GM12878 (cell line): ENCODE measurements around the gene CUL1.

Experiments used
- EP300 ChIP-seq, 2 experiments: fragments of 150-350 bp in 1 of 2; IDR thresholded peaks; 2 replicates each; pipeline ENCODE4 v1.6.1; 2011 to 2012; ENCODE audit warnings: low read depth in 2 of 2, low read length in 2 of 2, borderline replicate concordance in 1 of 2, improper control_type of control experiment in 1 of 2, inconsistent platforms in 1 of 2; ENCODE audit not compliant: control insufficient read depth in 1 of 2
- EZH2 ChIP-seq: IDR thresholded peaks from 2 replicates; pipeline ENCODE4 v1.6.1; 2012; ENCODE audit warnings: low read depth, mild to moderate bottlenecking, control low read depth, inconsistent platforms, low read length, borderline replicate concordance; ENCODE audit not compliant: control insufficient read depth
- FOS ChIP-seq: IDR thresholded peaks from 3 replicates; pipeline ENCODE4 v1.6.1; 2011; ENCODE audit warnings: borderline replicate concordance; ENCODE audit not compliant: insufficient read length; ENCODE audit errors: extremely low read depth
- POLR2A ChIP-seq: IDR thresholded peaks from 2 replicates; pipeline ENCODE4 v1.6.1; 2011; ENCODE audit warnings: low read depth, mild to moderate bottlenecking, low read length
- REST ChIP-seq: IDR thresholded peaks from 2 replicates; pipeline ENCODE4 v1.6.1; 2012; ENCODE audit warnings: mild to moderate bottlenecking, low read depth, low read length
- YY1 ChIP-seq: IDR thresholded peaks from 2 replicates; pipeline ENCODE4 v1.6.1; 2011; ENCODE audit warnings: low read depth, mild to moderate bottlenecking, low read length
- ZNF217 ChIP-seq: fragments of 450-650 bp; IDR thresholded peaks from 2 replicates; pipeline ENCODE4 v1.6.1; 2017; ENCODE audit warnings: antibody characterized with exemption, mild to moderate bottlenecking
- TF ChIP-seq, protein P1 (sequence below): fragments of 450-650 bp; formaldehyde crosslinking; IDR thresholded peaks from 2 replicates; pipeline ENCODE4 v1.4.0; 2020; ENCODE audit warnings: mild to moderate bottlenecking, moderate library complexity
- TF ChIP-seq, protein P2 (sequence below), 3 experiments: IDR thresholded peaks in 2 of 3; conservative IDR thresholded peaks in 1 of 3; 2 replicates each; pipeline ENCODE4 v1.5.1; 2011; ENCODE audit warnings: low read depth in 3 of 3, low read length in 3 of 3, mild to moderate bottlenecking in 3 of 3, control low read depth in 2 of 3, moderate library complexity in 2 of 3, inconsistent platforms in 1 of 3, mixed read lengths in 1 of 3; ENCODE audit not compliant: control insufficient read depth in 2 of 3, insufficient read depth in 1 of 3; ENCODE audit errors: extremely low read depth in 1 of 3
- TF ChIP-seq, protein P3 (sequence below): fragments of 450-650 bp; IDR thresholded peaks from 2 replicates; pipeline ENCODE4 v1.6.1; 2017; ENCODE audit warnings: mild to moderate bottlenecking

DNA sequence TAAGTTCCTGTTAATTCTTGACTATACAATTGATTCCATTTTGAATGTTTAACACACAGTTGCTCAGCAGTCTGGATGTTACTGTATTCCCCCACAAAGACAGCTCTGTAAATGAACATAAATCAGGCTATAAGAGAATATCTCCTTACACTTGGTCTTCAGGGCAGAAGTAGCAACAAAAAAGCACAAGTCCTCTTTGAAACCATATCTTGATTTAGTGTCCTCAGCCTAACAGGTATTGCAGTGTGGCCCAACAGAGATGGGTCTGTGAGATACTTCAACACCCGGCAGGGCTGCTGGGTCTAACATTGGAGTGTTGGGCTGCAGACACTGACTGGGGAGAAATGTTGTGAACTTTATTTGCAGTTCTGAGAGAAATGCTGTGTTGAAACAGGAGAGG, 75.8 kb downstream of the CUL1 start:
- TF ChIP-seq POLR2A = no peak
- TF ChIP-seq, protein P1, sequence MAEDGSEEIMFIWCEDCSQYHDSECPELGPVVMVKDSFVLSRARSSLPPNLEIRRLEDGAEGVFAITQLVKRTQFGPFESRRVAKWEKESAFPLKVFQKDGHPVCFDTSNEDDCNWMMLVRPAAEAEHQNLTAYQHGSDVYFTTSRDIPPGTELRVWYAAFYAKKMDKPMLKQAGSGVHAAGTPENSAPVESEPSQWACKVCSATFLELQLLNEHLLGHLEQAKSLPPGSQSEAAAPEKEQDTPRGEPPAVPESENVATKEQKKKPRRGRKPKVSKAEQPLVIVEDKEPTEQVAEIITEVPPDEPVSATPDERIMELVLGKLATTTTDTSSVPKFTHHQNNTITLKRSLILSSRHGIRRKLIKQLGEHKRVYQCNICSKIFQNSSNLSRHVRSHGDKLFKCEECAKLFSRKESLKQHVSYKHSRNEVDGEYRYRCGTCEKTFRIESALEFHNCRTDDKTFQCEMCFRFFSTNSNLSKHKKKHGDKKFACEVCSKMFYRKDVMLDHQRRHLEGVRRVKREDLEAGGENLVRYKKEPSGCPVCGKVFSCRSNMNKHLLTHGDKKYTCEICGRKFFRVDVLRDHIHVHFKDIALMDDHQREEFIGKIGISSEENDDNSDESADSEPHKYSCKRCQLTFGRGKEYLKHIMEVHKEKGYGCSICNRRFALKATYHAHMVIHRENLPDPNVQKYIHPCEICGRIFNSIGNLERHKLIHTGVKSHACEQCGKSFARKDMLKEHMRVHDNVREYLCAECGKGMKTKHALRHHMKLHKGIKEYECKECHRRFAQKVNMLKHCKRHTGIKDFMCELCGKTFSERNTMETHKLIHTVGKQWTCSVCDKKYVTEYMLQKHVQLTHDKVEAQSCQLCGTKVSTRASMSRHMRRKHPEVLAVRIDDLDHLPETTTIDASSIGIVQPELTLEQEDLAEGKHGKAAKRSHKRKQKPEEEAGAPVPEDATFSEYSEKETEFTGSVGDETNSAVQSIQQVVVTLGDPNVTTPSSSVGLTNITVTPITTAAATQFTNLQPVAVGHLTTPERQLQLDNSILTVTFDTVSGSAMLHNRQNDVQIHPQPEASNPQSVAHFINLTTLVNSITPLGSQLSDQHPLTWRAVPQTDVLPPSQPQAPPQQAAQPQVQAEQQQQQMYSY (CRISPR knock-in tag) = no peak
- TF ChIP-seq, protein P2, sequence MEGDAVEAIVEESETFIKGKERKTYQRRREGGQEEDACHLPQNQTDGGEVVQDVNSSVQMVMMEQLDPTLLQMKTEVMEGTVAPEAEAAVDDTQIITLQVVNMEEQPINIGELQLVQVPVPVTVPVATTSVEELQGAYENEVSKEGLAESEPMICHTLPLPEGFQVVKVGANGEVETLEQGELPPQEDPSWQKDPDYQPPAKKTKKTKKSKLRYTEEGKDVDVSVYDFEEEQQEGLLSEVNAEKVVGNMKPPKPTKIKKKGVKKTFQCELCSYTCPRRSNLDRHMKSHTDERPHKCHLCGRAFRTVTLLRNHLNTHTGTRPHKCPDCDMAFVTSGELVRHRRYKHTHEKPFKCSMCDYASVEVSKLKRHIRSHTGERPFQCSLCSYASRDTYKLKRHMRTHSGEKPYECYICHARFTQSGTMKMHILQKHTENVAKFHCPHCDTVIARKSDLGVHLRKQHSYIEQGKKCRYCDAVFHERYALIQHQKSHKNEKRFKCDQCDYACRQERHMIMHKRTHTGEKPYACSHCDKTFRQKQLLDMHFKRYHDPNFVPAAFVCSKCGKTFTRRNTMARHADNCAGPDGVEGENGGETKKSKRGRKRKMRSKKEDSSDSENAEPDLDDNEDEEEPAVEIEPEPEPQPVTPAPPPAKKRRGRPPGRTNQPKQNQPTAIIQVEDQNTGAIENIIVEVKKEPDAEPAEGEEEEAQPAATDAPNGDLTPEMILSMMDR (IDR thresholded peaks at IDR 0.05 in 2 of 3, conservative IDR thresholded peaks at IDR 0.05 in 1 of 3; ENCODE audit: control insufficient read depth in 2 of 3, extremely low read depth in 1 of 3, insufficient read depth in 1 of 3, low read depth in 3 of 3, low read length in 3 of 3) = no peak
- TF ChIP-seq EZH2 = no peak
- no peak for TF ChIP-seq EP300 (IDR thresholded peaks at IDR 0.05; ENCODE audit: borderline replicate concordance in 1 of 2, control insufficient read depth in 1 of 2, low read depth in 2 of 2, low read length in 2 of 2)
- TF ChIP-seq REST = no peak
- TF ChIP-seq ZNF217 = no peak
- TF ChIP-seq YY1 = no peak
- TF ChIP-seq FOS = no peak
- TF ChIP-seq, protein P3, sequence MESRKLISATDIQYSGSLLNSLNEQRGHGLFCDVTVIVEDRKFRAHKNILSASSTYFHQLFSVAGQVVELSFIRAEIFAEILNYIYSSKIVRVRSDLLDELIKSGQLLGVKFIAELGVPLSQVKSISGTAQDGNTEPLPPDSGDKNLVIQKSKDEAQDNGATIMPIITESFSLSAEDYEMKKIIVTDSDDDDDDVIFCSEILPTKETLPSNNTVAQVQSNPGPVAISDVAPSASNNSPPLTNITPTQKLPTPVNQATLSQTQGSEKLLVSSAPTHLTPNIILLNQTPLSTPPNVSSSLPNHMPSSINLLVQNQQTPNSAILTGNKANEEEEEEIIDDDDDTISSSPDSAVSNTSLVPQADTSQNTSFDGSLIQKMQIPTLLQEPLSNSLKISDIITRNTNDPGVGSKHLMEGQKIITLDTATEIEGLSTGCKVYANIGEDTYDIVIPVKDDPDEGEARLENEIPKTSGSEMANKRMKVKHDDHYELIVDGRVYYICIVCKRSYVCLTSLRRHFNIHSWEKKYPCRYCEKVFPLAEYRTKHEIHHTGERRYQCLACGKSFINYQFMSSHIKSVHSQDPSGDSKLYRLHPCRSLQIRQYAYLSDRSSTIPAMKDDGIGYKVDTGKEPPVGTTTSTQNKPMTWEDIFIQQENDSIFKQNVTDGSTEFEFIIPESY = no peak
